K562 (cell line): Measurements from ENCODE around the gene AIDA.

Source experiments
- CTCF ChIP-seq, 3 experiments: IDR thresholded peaks in 2 of 3; conservative IDR thresholded peaks in 1 of 3; 2 replicates each; pipeline ENCODE4 v1.5.1; 2011 to 2012; ENCODE audit warnings: low read length in 3 of 3, mild to moderate bottlenecking in 3 of 3, control low read depth in 2 of 3, improper control_type of control experiment in 1 of 3, inconsistent platforms in 1 of 3, low read depth in 1 of 3, mixed read lengths in 1 of 3, moderate library complexity in 1 of 3; ENCODE audit not compliant: insufficient read depth in 2 of 3
- DEAF1 ChIP-seq: fragments of 450-650 bp; formaldehyde crosslinking; IDR thresholded peaks from 2 replicates; pipeline ENCODE4 v1.4.0; 2020; ENCODE audit warnings: mild to moderate bottlenecking, moderate library complexity
- ERF ChIP-seq: fragments of 450-650 bp; formaldehyde crosslinking; IDR thresholded peaks from 2 replicates; pipeline ENCODE4 v1.4.0; 2020; ENCODE audit warnings: mild to moderate bottlenecking, mixed read lengths
- FOXA3 ChIP-seq, 2 experiments: fragments of 450-650 bp in 1 of 2; sonication (generic) in 1 of 2; formaldehyde crosslinking; IDR thresholded peaks in 1 of 2; conservative IDR thresholded peaks in 1 of 2; 2 replicates each; pipeline versions ENCODE4 v1.4.0 to v1.8.0; 2020 to 2022; ENCODE audit warnings: mild to moderate bottlenecking in 2 of 2, missing genetic modification reagents in 1 of 2
- HNRNPLL ChIP-seq: fragments of 200-400 bp; formaldehyde crosslinking; IDR thresholded peaks from 2 replicates; pipeline ENCODE4 v1.6.1; 2017; ENCODE audit warnings: low read length, low read depth, mild to moderate bottlenecking; ENCODE audit not compliant: poor library complexity, severe bottlenecking
- HNRNPUL1 ChIP-seq: fragments of 200-400 bp; formaldehyde crosslinking; IDR thresholded peaks from 2 replicates; pipeline ENCODE4 v1.6.1; 2017; ENCODE audit warnings: low read length
- NCOA2 ChIP-seq, 2 experiments: fragments of 450-650 bp; IDR thresholded peaks; 2 replicates each; pipeline ENCODE4 v1.6.1; 2018; ENCODE audit warnings: mild to moderate bottlenecking in 2 of 2, moderate library complexity in 1 of 2; ENCODE audit not compliant: partially characterized antibody in 2 of 2
- NCOR1 ChIP-seq: fragments of 450-650 bp; IDR thresholded peaks from 2 replicates; pipeline ENCODE4 v1.6.1; 2016; ENCODE audit warnings: mild to moderate bottlenecking, moderate library complexity
- RNF2 ChIP-seq: sonication (generic); IDR thresholded peaks from 2 replicates; pipeline ENCODE4 v1.6.1; 2016
- TBP ChIP-seq: optimal IDR thresholded peaks from 2 replicates; pipeline ENCODE3; 2011; ENCODE audit warnings: low read depth, low read length, improper control_type of control experiment
- TOE1 ChIP-seq, 2 experiments: fragments of 450-650 bp in 1 of 2; sonication (generic) in 1 of 2; formaldehyde crosslinking in 1 of 2; IDR thresholded peaks; 2 replicates each; pipeline versions ENCODE4 v1.7.1 to v1.8.0; 2016 to 2022; ENCODE audit warnings: borderline replicate concordance in 2 of 2, mild to moderate bottlenecking in 2 of 2, antibody characterized with exemption in 1 of 2, inconsistent platforms in 1 of 2, low read depth in 1 of 2, missing genetic modification reagents in 1 of 2, moderate library complexity in 1 of 2
- ZNF217 ChIP-seq: sonication (generic); formaldehyde crosslinking; IDR thresholded peaks from 2 replicates; pipeline ENCODE4 v1.8.0; 2022; ENCODE audit warnings: mild to moderate bottlenecking, missing genetic modification reagents
- ZNF23 ChIP-seq: fragments of 250-450 bp; sonication (Bioruptor Pico); IDR thresholded peaks from 2 replicates; pipeline ENCODE4 v1.4.0; 2020; ENCODE audit warnings: mild to moderate bottlenecking

DNA sequence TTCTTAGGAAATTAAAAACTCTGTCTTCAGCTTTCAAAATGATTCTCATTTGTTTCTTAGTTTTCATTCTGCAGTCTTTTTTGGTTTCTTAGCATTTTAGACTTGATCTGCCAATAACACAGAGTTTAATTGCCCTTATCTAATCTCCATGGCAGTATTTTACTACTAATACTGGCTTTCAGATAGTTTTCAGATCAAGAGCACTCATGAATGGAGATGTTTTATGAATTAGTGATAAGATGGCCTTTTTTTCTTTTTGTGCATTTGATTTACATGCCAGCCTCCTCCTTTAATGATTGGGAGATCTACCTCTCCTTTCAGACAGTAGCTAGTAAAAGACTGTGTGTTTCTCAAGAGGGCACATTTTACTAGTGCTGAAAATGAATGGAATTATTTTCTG is 88.8 kb downstream of the AIDA start:
- TF ChIP-seq FOXA3 (CRISPR knock-in tag; conservative IDR thresholded peaks at IDR 0.05 in 1 of 2, IDR thresholded peaks at IDR 0.05 in 1 of 2), result no peak
- TF ChIP-seq CTCF (IDR thresholded peaks at IDR 0.05 in 2 of 3, conservative IDR thresholded peaks at IDR 0.05 in 1 of 3; ENCODE audit: insufficient read depth in 2 of 3, low read depth in 1 of 3, low read length in 3 of 3), result no peak
- TF ChIP-seq NCOR1, result no peak
- TF ChIP-seq ZNF217 (CRISPR knock-in tag), result no peak
- TF ChIP-seq RNF2, result no peak
- no peak for TF ChIP-seq NCOA2 (IDR thresholded peaks at IDR 0.05; ENCODE audit: partially characterized antibody in 2 of 2)
- TF ChIP-seq DEAF1 (CRISPR knock-in tag), result no peak
- no peak for TF ChIP-seq HNRNPUL1
- TF ChIP-seq HNRNPLL, result no peak
- no peak for TF ChIP-seq TBP
- no peak for TF ChIP-seq TOE1 (IDR thresholded peaks at IDR 0.05; ENCODE audit: borderline replicate concordance)
- no peak for TF ChIP-seq TOE1 (CRISPR knock-in tag; IDR thresholded peaks at IDR 0.05; ENCODE audit: borderline replicate concordance, low read depth)
- TF ChIP-seq ZNF23, result no peak
- no peak for TF ChIP-seq ERF
